Omental fat pad (tissue), 4 donors: ENCODE measurements around the gene PRICKLE2. TPM values are rescaled to one million over a fixed set of nuclear protein-coding genes. Genes with fewer than 3 reads are reported as not detected.

Experiments
- ATAC-seq: fragments of 150-250 bp; one replicate; pipeline ENCODE4 v1.9.1; 2016; ENCODE audit warnings: mild to moderate bottlenecking, moderate library complexity; ENCODE audit not compliant: low FRiP score
- DNase-seq: peaks from one replicate; pipeline ENCODE4 v3.0.0-alpha.2; 2019; ENCODE audit warnings: low spot score
- CTCF ChIP-seq, 3 donors: fragments of 450-650 bp; IDR thresholded peaks; one replicate each; pipeline ENCODE4 v1.5.1; 2016 to 2017; ENCODE audit warnings: antibody characterized with exemption in 3 of 3, mild to moderate bottlenecking in 3 of 3, moderate library complexity in 2 of 3
- total RNA-seq, 4 donors: library from RNA; depleted of rRNA; stranded (reverse); fragments of >200 nt; gene quantifications; one replicate each; pipeline ENCODE4 v1.1.0, GENCODE V29; 2016

PRICKLE2 gene
- total RNA-seq, 4 donors from 2014 or later = 56.1 to 88.4 (median 81.3) TPM

GRCh38 chr3:64111872-64112271 lies 113.4 kb downstream of the PRICKLE2 start:
- DNase-seq (no peak), ATAC-seq (no peak)
- TF ChIP-seq CTCF (IDR thresholded peaks at IDR 0.05) = no peak

- ATAC-seq (no peak), DNase-seq (no peak)
- no peak for TF ChIP-seq CTCF (IDR thresholded peaks at IDR 0.05)
Measured at GRCh38 chr3:64111083-64111482, 114.2 kb downstream of the PRICKLE2 start.

GRCh38 chr3:64110071-64110470 lies 115.2 kb downstream of the PRICKLE2 start:
- no peak for TF ChIP-seq CTCF (IDR thresholded peaks at IDR 0.05)
- ATAC-seq (no peak), DNase-seq (no peak)

- TF ChIP-seq CTCF (IDR thresholded peaks at IDR 0.05) = no peak
- DNase-seq = no peak
- ATAC-seq = no peak
Measured at GRCh38 chr3:64109438-64109837, 115.8 kb downstream of the PRICKLE2 start.

GRCh38 chr3:64108784-64109317 lies 116.4 kb downstream of the PRICKLE2 start:
- ATAC-seq = no peak
- no peak for DNase-seq
- TF ChIP-seq CTCF (IDR thresholded peaks at IDR 0.05) = no peak

- no peak for ATAC-seq
- no peak for TF ChIP-seq CTCF (IDR thresholded peaks at IDR 0.05)
Measured at GRCh38 chr3:64108231-64108630, 117.0 kb downstream of the PRICKLE2 start.

GRCh38 chr3:64107190-64107589 lies 118.1 kb downstream of the PRICKLE2 start:
- no peak for TF ChIP-seq CTCF (IDR thresholded peaks at IDR 0.05)
- no peak for ATAC-seq
- DNase-seq = no peak

More at GRCh38 chr3:64108231-64108630, 117.0 kb downstream of the PRICKLE2 start:
- no peak for DNase-seq
